GM18499 (cell line): ENCODE measurements around the gene P3H3.
"Not testable (repeated sequence)": the region's sequence is repeated elsewhere in the genome, so short reads cannot be mapped to it uniquely, and the experiment has no call there.

Experiments
- ATAC-seq: cut with Tn5 transposase; IDR thresholded peaks from one replicate; pipeline ENCODE4 v1.9.1; 2021; ENCODE audit warnings: moderate number of reproducible peaks; ENCODE audit not compliant: insufficient read depth, unreplicated experiment

The P3H3 gene

DNA sequence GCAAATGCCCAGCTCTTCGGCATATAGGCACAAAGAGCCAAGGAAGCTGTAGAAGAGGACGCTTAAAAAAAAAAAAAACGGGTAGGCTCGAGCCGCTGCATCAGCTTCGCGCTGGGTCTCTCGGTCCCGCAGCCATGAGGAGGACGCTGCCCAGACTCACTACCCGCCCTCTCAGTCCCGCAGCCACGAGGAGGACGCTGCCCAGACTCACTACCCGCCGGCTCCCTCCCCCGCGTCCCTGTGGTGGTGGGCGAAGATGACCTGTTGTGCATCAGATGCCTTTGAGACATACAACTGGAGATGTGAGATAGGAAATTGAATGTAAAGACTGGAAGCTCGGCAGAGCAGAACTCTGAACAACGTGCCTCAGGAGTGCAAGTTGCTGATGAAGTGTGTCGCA, 56.3 kb downstream of the P3H3 start:
- no peak for ATAC-seq

- not testable (repeated sequence) for ATAC-seq
Observed at GRCh38 chr12:6886206-6886999, 58.2 kb downstream of the P3H3 start.

DNA sequence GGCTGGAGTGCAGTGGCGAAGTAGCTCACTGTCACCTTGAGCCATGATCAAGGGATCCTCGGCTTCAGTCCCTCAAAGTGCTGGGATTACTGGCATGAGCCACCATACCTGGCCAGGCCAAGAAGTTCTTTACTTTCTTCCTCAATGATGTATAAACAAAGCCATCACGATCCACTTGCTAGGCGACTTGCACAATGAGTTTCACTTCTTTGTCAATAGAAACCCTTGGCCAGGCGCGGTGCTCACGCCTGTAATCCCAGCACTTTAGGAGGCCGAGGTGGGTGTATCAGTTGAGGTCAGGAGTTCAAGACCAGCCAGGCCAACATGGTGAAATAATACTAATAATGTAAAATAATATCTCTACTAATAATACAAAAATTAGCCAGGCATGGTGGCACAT, 59.3 kb downstream of the P3H3 start:
- ATAC-seq = no peak

GRCh38 chr12:6888360-6888759, 60.2 kb downstream of the P3H3 start:
- no peak for ATAC-seq

GRCh38 chr12:6888794-6889193, 60.6 kb downstream of the P3H3 start:
- not testable (repeated sequence) for ATAC-seq
